GM19397 (cell line): ENCODE data around the gene MBP.

Experiments
- ATAC-seq: cut with Tn5 transposase; IDR thresholded peaks from one replicate; pipeline ENCODE4 v1.9.1; 2021; ENCODE audit warnings: mild to moderate bottlenecking, moderate library complexity; ENCODE audit not compliant: unreplicated experiment

The MBP gene

DNA sequence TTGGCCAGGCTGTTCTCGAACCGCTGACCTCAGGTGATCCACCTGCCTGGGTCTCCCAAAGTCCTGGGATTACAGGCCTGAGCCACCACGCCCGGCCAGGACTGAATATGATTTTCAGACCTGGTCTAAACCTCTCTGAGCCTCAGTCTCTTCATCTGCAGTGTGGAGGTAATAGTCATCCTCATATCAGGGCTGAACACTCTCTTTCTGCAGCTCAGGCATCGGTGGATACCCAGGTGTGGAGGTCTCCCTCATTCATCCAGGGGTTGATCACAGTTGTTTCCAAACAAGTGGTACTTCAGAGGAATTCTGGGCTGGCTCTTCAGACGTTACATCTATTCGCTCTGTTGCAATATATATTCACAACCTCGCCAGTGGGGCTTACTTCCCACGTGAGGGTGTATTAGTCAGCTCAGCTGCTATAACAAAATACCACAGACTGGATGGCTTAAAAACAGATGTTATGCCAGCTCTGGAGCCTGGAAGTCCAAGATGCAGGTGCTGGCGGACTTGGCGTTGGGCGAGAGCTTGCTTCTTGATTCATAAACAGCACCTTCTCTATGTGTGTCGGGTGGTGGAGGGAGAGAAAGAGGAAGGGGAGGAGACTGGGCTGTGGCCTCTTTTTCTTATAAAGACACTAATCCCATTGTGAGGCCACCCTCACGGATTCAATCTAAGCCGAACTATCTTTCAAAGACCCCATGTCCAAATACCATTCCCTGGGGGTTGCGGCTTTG, 2.9 kb upstream of the MBP start:
- ATAC-seq = no peak

DNA sequence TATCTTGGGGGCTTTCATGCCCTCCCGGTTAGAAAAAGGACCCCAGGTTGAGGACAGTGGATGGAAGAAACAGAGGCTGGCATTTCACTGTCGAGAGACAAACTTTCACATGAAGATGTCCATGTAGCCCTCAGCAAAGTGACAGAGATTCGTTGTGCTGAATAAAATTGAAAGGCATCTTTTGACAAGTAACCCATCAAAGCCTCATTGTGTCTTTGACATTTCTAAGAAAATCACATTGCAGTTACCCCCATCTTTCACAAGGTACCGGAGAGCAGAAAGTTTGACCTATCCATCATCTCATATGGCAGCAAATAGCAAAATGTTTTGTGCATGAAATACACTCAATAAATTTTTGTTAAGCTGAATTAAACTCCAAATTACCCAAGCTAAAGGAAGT, 2.0 kb upstream of the MBP start:
- ATAC-seq = no peak

DNA sequence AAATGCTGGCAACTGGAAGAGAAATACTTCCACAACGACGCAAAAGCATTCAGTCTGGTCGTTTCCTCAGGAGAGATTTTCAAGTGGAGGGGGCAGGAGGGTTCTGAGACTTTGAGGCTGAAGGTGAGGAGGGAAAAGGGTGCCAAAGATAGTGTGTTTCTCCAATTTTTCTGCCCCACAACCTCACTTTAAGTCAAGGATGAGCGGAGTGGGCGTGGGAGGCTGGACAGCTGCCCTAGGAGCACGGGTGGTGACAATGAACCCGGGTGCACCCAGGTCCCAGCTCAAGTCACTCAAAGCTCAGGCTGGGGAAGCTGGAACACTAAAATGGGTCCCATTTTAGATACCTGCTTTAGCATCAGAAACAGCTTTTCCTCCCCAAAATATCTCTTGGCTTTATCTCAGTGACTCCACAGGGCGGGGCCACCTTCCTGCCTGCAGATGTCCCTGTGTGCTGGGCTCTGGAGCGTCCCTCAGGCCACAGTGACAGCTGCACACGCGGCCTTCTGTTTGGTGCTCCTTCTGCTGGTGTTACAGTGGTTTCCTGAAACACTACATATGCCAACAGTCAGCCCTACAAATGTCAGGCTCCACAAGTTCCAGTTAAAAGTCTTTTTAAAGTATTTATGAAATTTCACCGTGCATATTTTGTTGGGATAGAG, 1.4 kb upstream of the MBP start:
- ATAC-seq = no peak

DNA sequence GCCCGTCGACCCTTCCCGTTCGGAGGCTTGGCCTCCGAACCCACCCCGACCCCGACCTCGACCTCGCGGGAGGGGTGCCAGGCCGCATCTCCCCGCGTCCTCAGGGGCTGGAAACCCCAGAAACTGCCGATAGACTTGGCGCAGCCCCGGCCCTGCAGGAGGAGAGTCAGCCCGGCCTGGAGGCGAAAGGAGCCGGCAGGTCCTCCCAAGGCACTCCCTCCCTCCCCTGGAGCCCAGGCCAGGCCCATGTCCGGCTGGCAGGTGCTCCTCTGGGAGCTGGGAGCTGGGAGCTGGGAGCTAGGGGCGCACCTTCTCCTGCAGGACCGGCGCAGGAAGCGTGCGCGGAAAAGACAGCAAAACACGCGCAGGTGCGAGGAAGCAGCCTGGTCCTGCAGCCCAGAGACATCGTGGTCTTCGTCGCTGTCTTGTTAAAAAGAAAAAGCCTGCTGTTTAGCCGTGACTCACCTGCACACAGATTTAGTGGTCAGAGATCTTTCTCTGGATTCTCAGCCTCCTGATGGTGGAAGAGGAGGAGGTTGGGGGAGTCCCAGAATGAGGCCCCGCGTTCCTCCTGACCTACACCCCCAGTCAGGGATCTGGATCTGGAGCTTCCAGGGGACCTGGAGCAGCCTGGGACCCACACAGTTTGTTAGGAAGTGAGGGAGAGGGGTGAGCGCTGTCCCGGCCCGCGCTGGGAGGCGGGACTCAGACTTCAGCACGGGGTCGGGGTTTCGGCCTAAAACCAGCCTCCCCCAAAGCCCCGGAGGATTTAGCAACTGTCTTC, 660 bp upstream of the MBP start:
- no peak for ATAC-seq

DNA sequence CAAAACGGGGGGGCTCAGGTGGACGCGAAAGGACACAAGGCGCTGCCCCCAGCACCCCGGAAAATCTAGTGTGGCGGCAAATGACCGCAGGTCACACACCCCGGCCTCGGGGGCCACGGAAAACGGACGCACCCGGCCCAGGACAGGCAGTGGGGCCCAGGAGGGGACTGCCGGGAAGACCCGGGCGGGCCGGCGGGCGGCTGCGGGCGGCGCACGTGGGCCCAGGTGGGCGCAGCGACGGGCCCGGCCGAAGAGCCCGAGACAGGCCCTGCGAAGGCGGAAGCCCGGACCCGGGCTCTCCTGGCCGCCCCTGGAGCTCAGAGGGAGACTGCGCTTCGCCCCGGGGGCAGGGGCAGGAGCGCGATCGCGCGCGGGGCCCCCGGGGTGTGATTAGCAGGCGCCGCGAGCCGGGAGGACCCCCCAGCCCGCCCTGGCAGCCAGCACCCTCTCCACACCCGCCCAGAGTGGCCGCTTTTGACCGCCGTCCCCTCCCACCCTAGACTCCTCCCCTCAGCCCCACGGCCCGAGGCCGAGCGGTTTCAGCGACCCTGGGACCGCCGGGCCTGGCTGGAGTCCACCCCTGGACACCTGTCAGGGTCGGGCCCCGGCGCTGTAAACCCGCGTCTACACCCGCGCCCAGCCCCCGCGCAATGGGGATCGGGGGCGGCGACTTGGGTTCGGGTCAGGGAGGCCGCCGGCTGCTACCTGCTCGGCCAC, 773 bp downstream of the MBP start:
- peak; percentile 64 for ATAC-seq

DNA sequence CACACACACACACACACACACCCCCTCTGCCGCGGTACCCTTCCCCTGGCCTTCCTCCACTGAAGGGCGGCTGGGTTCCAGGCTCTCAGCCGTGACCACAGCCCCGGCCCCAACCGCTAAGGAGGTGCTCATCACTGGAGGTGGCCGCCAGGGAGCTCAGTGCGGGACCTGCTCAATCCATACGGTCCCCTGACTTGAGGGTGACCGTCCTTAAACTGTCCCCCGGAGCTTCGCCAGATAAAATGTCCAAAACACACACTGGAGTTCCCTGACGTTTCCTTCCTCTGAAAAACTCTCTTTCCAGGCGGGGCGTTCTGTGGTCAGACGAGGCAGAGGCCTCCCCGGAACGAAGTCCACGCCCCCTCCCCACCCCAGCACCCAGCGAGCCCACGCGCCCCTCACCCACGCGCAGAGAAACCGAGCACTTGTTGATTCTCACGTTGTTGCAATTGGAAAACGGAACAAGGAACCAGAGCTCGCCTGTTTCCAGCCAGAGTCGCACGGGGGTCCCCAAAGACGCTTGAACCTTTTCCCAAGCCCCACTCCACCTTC, 1.4 kb downstream of the MBP start:
- no peak for ATAC-seq

DNA sequence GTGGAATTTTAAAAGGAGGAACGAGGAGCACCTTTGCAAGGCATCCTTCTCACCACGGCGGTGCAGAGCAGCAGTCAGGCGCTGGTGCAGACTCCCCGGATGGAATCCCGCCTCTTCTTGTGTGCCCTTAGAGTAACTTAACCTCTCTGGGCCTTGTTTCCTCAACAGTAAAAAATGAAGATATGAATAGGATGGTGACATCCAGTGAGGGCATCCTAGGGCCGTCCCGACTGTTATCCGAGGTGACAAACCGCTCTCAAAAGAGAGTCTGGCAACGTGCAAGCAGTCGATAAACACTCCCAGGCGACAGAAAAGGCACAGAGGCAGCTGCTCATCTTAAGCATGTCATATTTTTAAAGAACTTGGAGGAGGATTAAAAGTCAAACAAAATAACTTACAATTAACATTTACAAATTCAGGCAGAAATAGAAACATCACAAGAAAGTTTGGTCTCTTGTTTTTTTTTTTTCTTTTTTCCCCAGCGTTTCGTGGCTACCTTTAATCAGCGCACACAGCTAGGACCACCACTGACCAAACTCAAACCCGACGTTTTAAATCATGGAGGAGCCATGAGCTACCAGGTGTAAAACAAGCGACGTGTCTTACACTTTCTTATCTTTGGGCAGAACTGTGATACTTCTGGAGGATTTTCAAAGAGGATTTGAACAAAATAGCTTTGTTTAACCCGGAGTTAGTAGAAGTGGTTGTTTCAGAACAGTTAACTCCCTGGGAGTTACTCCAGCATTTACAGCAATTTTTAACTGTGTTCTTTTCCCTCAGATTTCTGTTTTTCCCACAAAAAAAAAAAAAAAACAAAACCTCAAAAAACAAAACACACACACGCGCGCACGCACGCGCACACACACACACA, 2.1 kb downstream of the MBP start:
- ATAC-seq = no peak

DNA sequence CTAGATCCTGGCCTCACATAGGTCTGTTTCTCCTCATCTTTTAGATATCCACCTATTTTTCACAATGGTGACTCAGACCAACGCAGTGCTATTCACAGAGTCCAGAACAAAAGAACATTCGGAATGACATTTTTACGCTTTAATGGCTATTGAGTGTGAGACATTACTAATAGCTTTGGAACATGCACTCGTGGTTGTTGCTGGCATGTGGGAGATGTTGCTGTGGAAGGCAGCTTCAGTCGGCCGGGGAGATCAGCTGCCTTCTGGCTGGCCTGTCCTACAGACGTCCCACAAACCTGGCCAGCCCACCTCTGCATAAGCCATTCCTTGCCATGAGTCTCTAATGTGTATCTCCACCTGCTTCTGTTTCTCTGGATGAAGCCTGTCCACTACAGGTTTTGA, 3.4 kb downstream of the MBP start:
- ATAC-seq = no peak

DNA sequence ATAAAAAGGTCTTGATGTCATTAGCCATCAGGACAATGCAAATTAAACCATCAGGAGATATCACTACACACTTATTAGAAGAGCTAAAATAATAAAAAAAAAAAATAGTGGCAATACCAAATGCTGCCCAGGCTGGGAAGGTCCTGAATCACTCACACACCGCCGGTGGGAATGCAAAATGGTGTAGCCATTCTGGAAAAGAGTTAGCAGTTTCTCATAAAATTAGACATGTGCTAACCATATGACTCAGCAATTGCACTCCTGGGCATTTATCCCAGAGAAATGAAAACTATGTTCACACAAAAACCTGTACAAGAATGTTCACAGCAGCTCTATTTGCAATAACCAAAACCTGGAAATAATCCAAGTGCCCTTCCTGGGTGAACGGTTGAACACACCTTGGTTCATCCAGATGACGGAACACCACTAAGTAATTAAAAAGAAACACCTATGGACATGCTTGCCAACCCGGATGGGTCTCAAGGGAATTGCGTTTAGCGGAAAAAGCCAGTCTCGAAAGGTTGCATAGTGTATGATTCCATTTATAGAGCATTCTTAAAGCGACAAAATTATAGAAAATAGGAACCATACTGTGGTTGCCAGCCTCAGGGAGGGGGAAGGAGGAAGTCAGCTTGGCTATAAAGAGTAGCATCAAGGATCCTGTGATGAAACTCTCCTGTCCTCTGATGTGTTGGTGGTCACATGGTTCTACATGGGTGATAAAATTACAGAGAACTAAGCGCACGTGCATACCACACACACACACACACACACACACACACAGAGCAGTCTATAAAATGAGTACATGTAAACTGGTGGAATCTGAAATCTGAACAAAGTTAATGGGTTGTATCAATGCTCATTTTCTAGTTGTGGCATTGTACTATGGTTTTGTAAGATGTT, 4.6 kb downstream of the MBP start:
- peak; percentile 15 for ATAC-seq

DNA sequence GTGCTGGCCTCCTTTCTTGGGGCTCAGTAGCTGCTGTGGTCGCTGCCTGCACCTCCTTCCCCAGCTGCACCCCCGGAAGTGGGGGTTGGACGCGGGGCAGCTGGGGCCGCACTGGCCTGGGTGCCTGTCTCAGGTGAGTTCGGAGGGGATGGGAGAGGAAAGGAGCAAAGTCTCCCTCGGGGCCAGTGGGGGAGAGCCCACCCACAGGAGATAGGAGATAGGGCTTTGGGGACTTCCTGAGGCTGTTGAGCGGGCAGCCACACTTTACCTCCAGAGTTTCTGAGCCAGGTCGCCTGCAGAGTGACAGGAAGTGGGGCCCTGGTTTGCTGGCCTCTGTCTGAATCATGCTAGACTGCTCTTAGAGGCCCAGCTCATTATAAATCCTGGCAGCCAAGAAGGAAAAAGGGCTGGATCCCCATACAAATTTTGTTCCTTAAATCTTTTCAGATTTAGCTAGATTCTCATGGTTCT, 8.1 kb downstream of the MBP start:
- ATAC-seq = peak; percentile 66

DNA sequence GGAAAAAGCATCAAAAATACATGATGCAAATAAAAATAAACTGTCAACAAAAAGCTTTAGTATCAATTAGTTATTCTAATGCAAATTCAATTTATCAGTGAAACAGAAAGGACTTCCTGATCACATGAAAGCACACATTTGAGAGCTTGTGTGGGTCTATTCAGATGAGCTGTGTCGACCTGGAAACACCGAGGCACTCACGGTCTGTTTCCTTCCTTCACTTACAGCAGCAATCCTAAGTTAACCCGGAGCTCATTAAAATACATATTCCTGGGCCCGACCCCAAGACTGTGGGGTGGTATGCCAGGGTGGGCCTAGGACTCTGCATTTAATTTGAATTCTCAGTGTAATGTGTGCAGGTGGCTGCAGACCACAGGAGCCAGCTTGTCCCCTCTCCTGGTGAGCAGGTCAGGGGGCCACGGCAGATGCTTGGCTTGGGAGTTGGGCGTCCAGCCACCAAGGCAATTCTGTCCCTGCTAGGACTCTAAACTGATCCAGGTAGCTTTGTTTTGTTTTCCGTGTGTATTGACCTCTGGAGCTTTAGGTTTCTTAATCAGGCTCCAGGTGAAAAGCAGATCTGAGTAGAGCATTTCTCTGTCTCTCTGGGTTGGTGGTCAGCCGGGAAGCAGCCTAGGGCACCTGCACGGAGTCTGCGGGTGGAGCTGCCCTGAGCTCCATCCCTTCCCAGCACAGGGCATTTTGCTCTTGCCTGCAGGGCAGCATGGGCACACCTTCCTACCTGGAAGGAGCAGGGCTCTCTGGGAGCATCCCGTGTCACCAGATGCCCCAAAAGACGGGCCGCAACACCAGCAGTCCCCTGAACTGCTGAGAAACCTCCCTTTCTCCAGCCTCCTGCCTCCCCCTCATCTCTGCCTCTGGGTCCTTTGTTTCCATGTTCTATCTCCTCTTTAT, 9.0 kb downstream of the MBP start:
- ATAC-seq = no peak

DNA sequence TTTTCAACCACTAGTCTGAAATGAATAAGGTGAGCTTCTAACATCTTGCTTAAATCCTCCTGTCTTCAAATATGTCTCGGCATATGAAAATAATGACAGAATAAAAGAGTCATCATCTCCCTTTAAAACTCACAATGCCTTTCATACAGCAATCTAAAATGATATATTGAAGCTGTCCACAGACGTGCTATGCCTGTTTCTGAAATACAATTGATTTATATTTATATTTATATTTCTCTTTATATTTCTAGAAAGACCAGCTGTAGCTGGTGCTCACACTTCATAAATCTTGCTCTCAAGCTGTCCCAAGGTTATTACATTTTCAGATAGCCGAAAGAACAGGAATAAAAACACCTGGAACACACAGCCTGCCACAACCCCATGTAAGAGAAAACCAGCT, 11.1 kb downstream of the MBP start:
- ATAC-seq = no peak

DNA sequence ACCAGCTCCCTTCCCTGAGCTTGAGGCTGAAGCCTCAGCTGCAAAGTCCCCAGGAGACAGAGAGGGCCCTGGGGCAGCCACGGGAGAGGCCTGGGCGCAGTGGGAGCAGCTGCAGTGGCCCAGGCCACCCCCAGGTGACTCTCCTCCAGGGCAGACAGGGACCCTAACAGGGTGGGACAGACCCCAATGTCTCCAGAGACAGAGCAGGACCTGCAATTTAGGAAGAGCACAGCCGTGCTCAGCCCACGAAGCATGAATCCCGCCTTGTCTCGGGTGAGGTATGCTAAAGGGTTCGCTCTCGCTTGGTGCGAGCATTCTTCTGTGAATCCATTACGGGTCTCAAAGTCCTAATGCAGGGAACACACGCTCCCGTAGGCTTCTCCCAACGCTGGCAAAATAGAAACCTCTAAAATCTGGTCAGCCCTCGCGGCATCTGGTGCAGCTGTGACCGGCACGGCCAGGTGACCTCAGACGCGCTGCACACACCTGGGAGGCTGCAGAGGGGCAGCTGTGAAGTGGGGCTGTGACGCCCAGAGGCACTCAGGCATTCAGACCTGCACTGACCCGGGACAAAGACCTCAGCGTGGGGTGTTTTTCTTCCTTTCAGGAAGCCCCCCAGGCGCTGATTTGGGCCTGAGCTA, 12.6 kb downstream of the MBP start:
- no peak for ATAC-seq

DNA sequence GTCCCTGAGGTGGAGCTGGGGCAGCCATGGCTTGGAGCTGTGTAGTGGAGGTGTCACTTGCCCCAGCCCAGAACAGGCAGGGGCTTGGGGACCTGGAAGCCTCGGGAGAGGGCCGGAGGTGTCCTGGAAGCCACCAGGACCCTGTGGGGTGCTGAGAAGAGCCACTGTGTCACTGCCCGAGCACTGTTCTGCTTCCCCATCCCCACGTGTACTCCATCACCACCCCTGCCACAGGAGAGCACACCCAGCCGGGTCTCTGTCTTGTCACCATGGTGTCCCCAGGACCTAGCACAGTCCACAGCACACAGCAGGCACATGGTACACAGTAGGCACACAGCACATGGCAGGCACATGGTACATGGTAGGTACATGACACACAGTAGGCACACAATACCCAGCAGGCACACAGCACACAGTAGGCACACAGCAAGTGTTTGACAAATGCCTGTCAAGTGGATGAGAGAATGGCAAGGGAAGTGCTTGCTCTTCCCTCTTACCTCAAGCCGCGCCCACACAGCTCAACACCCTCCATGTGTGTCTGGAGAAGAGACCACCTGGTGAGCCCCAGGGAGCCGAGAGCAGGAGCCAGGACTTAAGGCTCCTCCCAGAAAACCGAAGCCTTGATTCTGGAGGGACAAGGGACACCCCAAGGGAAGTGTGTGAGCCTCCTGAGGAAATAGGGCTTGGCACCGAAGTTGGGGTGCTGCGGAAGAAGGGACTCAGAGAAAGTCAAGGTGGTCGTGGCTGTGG, 13.3 kb downstream of the MBP start:
- no peak for ATAC-seq

DNA sequence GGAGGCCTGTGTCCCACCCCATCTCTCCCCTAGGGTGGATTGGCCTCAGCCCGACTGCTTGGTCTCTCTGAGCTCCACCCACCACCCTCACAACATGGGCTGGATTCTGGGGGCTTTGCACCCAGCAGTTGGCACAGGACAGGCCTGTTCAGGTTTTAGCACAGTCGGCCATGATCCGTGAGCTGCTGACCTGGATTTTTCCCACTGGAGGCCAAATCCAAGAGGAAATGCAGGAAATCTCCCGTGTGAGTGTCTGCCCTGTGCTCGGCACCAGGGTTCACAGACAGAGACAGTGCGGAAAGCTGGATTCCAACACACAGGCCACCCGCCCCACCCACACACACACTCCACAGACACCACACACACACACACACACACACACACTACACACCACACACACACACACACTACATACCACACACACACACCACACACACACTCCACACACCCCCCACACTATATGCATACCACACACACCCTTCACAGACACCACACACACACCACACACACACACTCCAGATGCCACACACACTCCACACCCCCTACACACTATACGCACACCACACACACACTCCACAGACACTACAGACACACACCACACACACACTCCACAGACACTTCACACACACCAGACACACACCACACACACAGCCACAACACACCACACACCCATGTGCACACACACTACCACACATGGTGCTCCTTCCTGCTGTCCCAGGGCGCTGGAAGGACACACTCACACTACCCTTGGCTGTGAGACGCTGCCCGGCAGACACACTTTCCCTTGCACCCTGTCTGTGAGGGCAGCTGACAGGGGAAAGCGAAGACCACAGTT, 14.1 kb downstream of the MBP start:
- no peak for ATAC-seq
